ENCODE results near the gene WNT3A.

Gene WNT3A

DNA sequence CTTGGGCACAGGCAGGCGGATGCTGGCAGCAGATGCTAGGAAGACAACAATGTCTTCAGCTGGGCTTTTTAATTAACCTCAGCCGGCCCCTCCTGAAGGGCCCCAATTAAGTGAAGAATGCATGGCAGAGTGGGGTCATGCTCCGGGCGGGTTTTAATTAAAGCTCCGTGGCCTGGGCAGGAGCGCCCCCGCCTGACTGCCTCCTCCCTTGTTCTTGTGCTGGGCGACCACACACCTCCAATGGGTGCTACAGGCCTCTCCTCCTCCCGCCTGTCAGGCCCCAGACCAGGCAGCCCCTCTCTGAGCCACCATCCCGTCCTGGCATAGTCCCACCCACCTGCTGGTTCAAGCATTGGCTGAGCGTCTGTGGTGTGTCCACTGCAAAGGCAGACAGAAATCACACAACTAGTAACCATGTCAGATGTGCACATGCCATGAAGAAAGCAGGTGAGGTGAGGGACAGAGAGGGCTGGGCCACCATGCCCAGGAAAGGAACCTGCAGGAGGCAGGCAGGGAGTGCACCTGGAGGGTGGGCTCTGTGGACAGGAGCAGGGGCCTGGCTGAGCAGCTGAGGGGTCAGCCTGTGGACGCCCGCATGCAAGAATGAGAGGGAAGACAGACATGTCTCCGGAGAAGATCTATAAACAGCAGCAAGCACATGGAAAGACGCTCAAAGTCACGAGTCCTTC, 67.2 kb downstream of the WNT3A start:
- no peak for TF ChIP-seq TCF4 (CRISPR knock-in tag; IDR thresholded peaks at IDR 0.05; ENCODE audit: borderline replicate concordance)
- no peak for TF ChIP-seq ZNF70 (CRISPR knock-in tag; IDR thresholded peaks at IDR 0.05)
- TF ChIP-seq GLIS3 (CRISPR knock-in tag; IDR thresholded peaks at IDR 0.05) = no peak
- TF ChIP-seq RARB (CRISPR knock-in tag; IDR thresholded peaks at IDR 0.05) = no peak
- TF ChIP-seq PPARA (CRISPR knock-in tag; IDR thresholded peaks at IDR 0.05; ENCODE audit: borderline replicate concordance) = no peak
- no peak for TF ChIP-seq ZNF565 (CRISPR knock-in tag; conservative IDR thresholded peaks at IDR 0.05; ENCODE audit: low read depth)
- ATAC-seq = peak; percentile 24

DNA sequence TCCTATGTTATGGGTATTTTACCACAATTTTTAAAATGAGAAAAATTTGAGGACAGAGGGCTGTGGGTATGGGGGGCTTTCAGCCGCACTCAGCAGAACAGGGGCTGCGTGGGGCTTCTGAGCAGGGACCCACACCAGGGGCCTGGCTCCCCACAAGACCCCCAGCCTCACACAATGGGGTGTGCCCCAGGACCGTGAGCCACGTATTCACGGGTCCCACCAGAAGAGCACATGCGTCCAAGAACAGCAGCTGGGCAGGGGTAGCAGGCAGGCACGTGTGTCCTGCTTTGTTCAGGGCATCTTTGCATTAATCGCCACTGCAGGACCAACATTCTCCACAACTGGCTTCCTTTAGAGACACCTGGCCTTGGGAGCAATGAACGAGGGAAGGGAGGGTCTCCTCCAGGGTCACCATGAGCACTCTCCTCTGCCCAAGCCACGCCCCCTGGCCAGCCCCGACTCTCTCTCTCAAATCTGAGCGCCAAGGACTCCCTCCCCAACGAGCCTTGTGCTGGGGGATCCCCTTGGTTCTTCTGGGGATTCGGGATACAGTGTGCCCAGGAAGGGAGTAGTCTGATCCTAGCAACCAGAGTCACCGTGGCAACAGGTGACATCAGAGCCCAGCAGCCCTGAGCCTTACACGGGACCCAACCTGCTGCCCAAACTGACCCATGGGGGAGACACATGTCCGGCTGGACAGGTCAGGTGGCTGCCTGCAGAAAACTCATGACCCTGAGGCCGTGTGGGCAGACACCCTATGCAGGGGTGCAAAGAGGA, 68.3 kb downstream of the WNT3A start:
- TF ChIP-seq ZNF70 (CRISPR knock-in tag; IDR thresholded peaks at IDR 0.05) (no peak), BACH2 (CRISPR knock-in tag; IDR thresholded peaks at IDR 0.05; ENCODE audit: borderline replicate concordance) (no peak), SNAI2 (CRISPR knock-in tag; IDR thresholded peaks at IDR 0.05) (no peak), ZNF565 (CRISPR knock-in tag; conservative IDR thresholded peaks at IDR 0.05; ENCODE audit: low read depth) (no peak), ARNTL (CRISPR knock-in tag; IDR thresholded peaks at IDR 0.05; ENCODE audit: borderline replicate concordance, low read depth) (no peak), ISL1 (CRISPR knock-in tag; IDR thresholded peaks at IDR 0.05) (no peak), OSR1 (CRISPR knock-in tag; IDR thresholded peaks at IDR 0.05) (no peak), ZC3H10 (CRISPR knock-in tag; IDR thresholded peaks at IDR 0.05) (no peak), TOX (CRISPR knock-in tag; IDR thresholded peaks at IDR 0.05; ENCODE audit: borderline replicate concordance) (no peak), PPARA (CRISPR knock-in tag; IDR thresholded peaks at IDR 0.05; ENCODE audit: borderline replicate concordance) (no peak), ZFP3 (CRISPR knock-in tag; IDR thresholded peaks at IDR 0.05) (no peak), ESRRG (CRISPR knock-in tag; IDR thresholded peaks at IDR 0.05) (no peak)
- TF ChIP-seq, protein P1, sequence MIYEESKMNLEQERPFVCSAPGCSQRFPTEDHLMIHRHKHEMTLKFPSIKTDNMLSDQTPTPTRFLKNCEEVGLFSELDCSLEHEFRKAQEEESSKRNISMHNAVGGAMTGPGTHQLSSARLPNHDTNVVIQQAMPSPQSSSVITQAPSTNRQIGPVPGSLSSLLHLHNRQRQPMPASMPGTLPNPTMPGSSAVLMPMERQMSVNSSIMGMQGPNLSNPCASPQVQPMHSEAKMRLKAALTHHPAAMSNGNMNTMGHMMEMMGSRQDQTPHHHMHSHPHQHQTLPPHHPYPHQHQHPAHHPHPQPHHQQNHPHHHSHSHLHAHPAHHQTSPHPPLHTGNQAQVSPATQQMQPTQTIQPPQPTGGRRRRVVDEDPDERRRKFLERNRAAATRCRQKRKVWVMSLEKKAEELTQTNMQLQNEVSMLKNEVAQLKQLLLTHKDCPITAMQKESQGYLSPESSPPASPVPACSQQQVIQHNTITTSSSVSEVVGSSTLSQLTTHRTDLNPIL (CRISPR knock-in tag; IDR thresholded peaks at IDR 0.05; ENCODE audit: low read depth) = no peak
- TF ChIP-seq, protein P2, sequence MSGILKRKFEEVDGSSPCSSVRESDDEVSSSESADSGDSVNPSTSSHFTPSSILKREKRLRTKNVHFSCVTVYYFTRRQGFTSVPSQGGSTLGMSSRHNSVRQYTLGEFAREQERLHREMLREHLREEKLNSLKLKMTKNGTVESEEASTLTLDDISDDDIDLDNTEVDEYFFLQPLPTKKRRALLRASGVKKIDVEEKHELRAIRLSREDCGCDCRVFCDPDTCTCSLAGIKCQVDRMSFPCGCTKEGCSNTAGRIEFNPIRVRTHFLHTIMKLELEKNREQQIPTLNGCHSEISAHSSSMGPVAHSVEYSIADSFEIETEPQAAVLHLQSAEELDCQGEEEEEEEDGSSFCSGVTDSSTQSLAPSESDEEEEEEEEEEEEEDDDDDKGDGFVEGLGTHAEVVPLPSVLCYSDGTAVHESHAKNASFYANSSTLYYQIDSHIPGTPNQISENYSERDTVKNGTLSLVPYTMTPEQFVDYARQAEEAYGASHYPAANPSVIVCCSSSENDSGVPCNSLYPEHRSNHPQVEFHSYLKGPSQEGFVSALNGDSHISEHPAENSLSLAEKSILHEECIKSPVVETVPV (CRISPR knock-in tag; IDR thresholded peaks at IDR 0.05) = no peak

DNA sequence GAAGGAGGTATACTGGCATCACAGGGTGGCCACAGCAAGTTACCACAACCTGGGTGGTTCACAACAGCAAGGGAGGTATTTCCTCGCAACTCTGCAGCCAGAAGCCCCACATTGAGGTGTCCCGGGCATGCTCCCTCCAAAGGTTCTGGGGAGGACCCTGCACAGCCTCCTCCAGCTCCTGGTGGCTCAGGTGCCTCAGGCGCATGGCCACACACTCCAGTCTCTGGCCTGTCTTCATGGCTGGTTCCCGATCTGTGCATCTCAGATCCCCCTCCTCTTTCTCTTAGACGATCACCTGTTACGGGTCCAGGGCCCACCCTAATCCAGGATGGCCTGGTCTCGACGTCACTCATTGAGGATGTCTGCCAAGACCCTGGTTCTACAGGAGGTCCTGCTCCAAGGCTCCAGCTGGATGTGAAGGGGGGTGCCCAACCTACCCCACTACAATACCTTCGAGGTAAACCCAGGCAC, 69.0 kb downstream of the WNT3A start:
- ATAC-seq = no peak
- TF ChIP-seq ZFP3 (CRISPR knock-in tag; IDR thresholded peaks at IDR 0.05) (no peak), GLIS3 (CRISPR knock-in tag; IDR thresholded peaks at IDR 0.05) (no peak), TOX (CRISPR knock-in tag; IDR thresholded peaks at IDR 0.05; ENCODE audit: borderline replicate concordance) (no peak), ZNF565 (CRISPR knock-in tag; conservative IDR thresholded peaks at IDR 0.05; ENCODE audit: low read depth) (no peak), PPARA (CRISPR knock-in tag; IDR thresholded peaks at IDR 0.05; ENCODE audit: borderline replicate concordance) (no peak), OSR1 (CRISPR knock-in tag; IDR thresholded peaks at IDR 0.05) (no peak), ZC3H10 (CRISPR knock-in tag; IDR thresholded peaks at IDR 0.05) (no peak), ESRRG (CRISPR knock-in tag; IDR thresholded peaks at IDR 0.05) (no peak)
- TF ChIP-seq, protein P3, sequence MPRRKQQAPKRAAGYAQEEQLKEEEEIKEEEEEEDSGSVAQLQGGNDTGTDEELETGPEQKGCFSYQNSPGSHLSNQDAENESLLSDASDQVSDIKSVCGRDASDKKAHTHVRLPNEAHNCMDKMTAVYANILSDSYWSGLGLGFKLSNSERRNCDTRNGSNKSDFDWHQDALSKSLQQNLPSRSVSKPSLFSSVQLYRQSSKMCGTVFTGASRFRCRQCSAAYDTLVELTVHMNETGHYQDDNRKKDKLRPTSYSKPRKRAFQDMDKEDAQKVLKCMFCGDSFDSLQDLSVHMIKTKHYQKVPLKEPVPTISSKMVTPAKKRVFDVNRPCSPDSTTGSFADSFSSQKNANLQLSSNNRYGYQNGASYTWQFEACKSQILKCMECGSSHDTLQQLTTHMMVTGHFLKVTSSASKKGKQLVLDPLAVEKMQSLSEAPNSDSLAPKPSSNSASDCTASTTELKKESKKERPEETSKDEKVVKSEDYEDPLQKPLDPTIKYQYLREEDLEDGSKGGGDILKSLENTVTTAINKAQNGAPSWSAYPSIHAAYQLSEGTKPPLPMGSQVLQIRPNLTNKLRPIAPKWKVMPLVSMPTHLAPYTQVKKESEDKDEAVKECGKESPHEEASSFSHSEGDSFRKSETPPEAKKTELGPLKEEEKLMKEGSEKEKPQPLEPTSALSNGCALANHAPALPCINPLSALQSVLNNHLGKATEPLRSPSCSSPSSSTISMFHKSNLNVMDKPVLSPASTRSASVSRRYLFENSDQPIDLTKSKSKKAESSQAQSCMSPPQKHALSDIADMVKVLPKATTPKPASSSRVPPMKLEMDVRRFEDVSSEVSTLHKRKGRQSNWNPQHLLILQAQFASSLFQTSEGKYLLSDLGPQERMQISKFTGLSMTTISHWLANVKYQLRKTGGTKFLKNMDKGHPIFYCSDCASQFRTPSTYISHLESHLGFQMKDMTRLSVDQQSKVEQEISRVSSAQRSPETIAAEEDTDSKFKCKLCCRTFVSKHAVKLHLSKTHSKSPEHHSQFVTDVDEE (CRISPR knock-in tag; IDR thresholded peaks at IDR 0.05) = no peak

More for the DNA sequence above, 68.3 kb downstream of the WNT3A start:
- ATAC-seq = no peak; the same call in 2 of the 3 replicates

DNA sequence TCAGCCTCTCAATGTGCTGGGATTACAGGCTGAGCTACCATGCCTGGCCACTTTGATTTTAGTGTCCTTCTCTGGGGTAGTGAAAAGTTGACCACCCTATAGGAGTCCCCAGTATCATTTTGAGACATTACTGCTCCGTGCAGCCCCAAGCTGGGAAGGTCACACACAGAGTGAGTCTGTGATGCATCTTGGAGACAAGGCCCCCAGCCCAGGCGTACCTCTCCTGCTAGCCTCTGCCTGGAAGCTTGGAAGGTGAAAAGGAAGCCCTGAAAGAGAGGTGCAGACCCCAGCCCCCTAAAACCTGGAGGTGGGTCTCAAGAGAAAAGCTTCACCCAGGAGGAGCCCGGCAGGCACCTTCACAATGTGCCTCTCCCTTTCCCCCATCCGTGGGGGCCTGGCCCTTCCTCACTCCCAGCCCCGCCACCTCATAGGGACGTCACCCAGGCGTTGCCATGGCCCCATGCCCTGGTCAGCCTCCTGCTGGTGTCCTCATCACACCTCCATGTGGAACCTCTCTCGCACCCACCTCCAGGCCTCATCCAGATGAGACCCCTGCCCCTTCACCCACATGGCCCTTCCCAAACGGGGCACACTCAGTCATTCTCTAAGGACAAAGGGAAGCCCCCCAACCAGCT, 70.1 kb downstream of the WNT3A start:
- no peak for ATAC-seq
- TF ChIP-seq ZFP3 (CRISPR knock-in tag; IDR thresholded peaks at IDR 0.05) = no peak
- TF ChIP-seq SNAI2 (CRISPR knock-in tag; IDR thresholded peaks at IDR 0.05) = no peak
- no peak for TF ChIP-seq ZFP30 (CRISPR knock-in tag; IDR thresholded peaks at IDR 0.05)
- TF ChIP-seq, protein P1 (CRISPR knock-in tag; IDR thresholded peaks at IDR 0.05; ENCODE audit: low read depth) = no peak
- no peak for TF ChIP-seq ZNF565 (CRISPR knock-in tag; conservative IDR thresholded peaks at IDR 0.05; ENCODE audit: low read depth)
- TF ChIP-seq PPARA (CRISPR knock-in tag; IDR thresholded peaks at IDR 0.05; ENCODE audit: borderline replicate concordance) = no peak
- no peak for TF ChIP-seq BACH2 (CRISPR knock-in tag; IDR thresholded peaks at IDR 0.05; ENCODE audit: borderline replicate concordance)
- TF ChIP-seq ZNF8 (CRISPR knock-in tag; IDR thresholded peaks at IDR 0.05) = no peak
- TF ChIP-seq, protein P2 (CRISPR knock-in tag; IDR thresholded peaks at IDR 0.05) = no peak
- no peak for TF ChIP-seq ZNF70 (CRISPR knock-in tag; IDR thresholded peaks at IDR 0.05)
- no peak for TF ChIP-seq TOX (CRISPR knock-in tag; IDR thresholded peaks at IDR 0.05; ENCODE audit: borderline replicate concordance)
